Measurements from ENCODE around the gene FAM131A. TPM values are rescaled to one million over a fixed set of nuclear protein-coding genes. Genes with fewer than 3 reads are reported as not detected.

The FAM131A gene
- total and polyA plus RNA-seq, 9 of the 15 experiments (the other 6 are each of a cell fraction or from before 2014, with no cell fraction given), result 0.48 to 11.1 (median 4.3) TPM

GRCh38 chr3:184347321-184348056 lies 10.1 kb downstream of the FAM131A start (continued):
- 0 out of 2 replicates have a peak, but pooled peaks have one; percentile 43 for TF ChIP-seq RERE (CRISPR knock-in tag; IDR thresholded peaks at IDR 0.05; ENCODE audit: borderline replicate concordance)
- no peak for TF ChIP-seq ZBTB1 (CRISPR knock-in tag; IDR thresholded peaks at IDR 0.05; ENCODE audit: borderline replicate concordance, low read depth)
- no peak for TF ChIP-seq SAP30 (IDR thresholded peaks at IDR 0.05; ENCODE audit: borderline replicate concordance, insufficient read depth, low read depth, low read length, poor library complexity, severe bottlenecking)
- TF ChIP-seq ZNF263 (CRISPR knock-in tag; IDR thresholded peaks at IDR 0.05; ENCODE audit: borderline replicate concordance), result no peak
- no peak for TF ChIP-seq GMEB1 (CRISPR knock-in tag; IDR thresholded peaks at IDR 0.05)
- TF ChIP-seq KDM5B (IDR thresholded peaks at IDR 0.05; ENCODE audit: insufficient replicate concordance, low read depth, low read length), result peak; percentile 36
- no peak for TF ChIP-seq ZNF436 (CRISPR knock-in tag; IDR thresholded peaks at IDR 0.05)
- TF ChIP-seq ZNF398 (CRISPR knock-in tag; IDR thresholded peaks at IDR 0.05), result no peak
- no peak for TF ChIP-seq PBX2 (CRISPR knock-in tag; IDR thresholded peaks at IDR 0.05; ENCODE audit: low read depth)
- TF ChIP-seq PBX2 (tag; conservative IDR thresholded peaks at IDR 0.05; ENCODE audit: low read depth), result 0 out of 2 replicates have a peak, but pooled peaks have one; percentile 8
- 0 out of 2 replicates have a peak, but pooled peaks have one; percentile 45 for TF ChIP-seq CAMTA2 (CRISPR knock-in tag; conservative IDR thresholded peaks at IDR 0.05)
- no peak for TF ChIP-seq ZNF212 (CRISPR knock-in tag; IDR thresholded peaks at IDR 0.05)
- TF ChIP-seq HNRNPL (IDR thresholded peaks at IDR 0.05; ENCODE audit: low read depth, low read length), result no peak
- TF ChIP-seq ZNF561 (CRISPR knock-in tag; conservative IDR thresholded peaks at IDR 0.05), result no peak
